Hepatocyte (in vitro differentiated cells): Measurements from ENCODE around the gene PACSIN3.

Source experiments
- CTCF ChIP-seq: fragments of 200-600 bp; sonication (generic); IDR thresholded peaks from 2 replicates; pipeline ENCODE4 v1.5.1; 2016; ENCODE audit warnings: antibody characterized with exemption, mild to moderate bottlenecking; ENCODE audit not compliant: poor library complexity
- EZH2 ChIP-seq: fragments of 200-600 bp; sonication (generic); IDR thresholded peaks from 2 replicates; pipeline ENCODE4 v1.6.1; 2016; ENCODE audit warnings: antibody characterized with exemption, mild to moderate bottlenecking, borderline replicate concordance
- EZH2phosphoT487 ChIP-seq: fragments of 200-600 bp; sonication (generic); IDR thresholded peaks from one replicate; pipeline ENCODE4 v1.6.1; 2018; ENCODE audit warnings: antibody characterized with exemption, mild to moderate bottlenecking, low read depth, moderate library complexity; ENCODE audit not compliant: unreplicated experiment, severe bottlenecking

- TF ChIP-seq CTCF (no peak), EZH2 (no peak), EZH2phosphoT487 (no peak)
These were observed 9.7 kb downstream of the PACSIN3 start, which contains the start of gene ARFGAP2 for GRCh38 chr11:47176328-47177228.
